Hepatocyte (in vitro differentiated cells): Measurements from ENCODE around the gene TTK. TPM values are rescaled to one million over a fixed set of nuclear protein-coding genes. Genes with fewer than 3 reads are reported as not detected.

ENCODE experiments used
- DNase-seq: peaks from one replicate; pipeline ENCODE4 v3.0.0-alpha.2; 2016; ENCODE audit warnings: low spot score
- H2AFZ ChIP-seq: fragments of 200-600 bp; sonication (generic); 2 replicates; pipeline ENCODE4 v1.6.0; 2016; ENCODE audit warnings: antibody characterized with exemption, mild to moderate bottlenecking
- H3K27ac ChIP-seq: fragments of 200-600 bp; sonication (generic); 2 replicates; pipeline ENCODE4 v1.5.1; 2016; ENCODE audit warnings: mild to moderate bottlenecking
- H3K27me3 ChIP-seq: fragments of 200-600 bp; sonication (generic); 2 replicates; pipeline ENCODE4 v1.6.1; 2016
- H3K36me3 ChIP-seq: fragments of 200-600 bp; sonication (generic); replicated peaks from 2 replicates; pipeline ENCODE4 v1.5.1; 2016; ENCODE audit warnings: low read depth; ENCODE audit not compliant: insufficient read depth
- H3K4me1 ChIP-seq: fragments of 200-600 bp; sonication (generic); 2 replicates; pipeline ENCODE4 v1.5.1; 2016; ENCODE audit warnings: mild to moderate bottlenecking, moderate library complexity; ENCODE audit not compliant: insufficient read depth
- H3K4me2 ChIP-seq: fragments of 200-600 bp; sonication (generic); 2 replicates; pipeline ENCODE4 v1.6.0; 2016
- H3K4me3 ChIP-seq: fragments of 200-600 bp; sonication (generic); 2 replicates; pipeline ENCODE4 v1.5.1; 2016; ENCODE audit warnings: mild to moderate bottlenecking
- H3K79me2 ChIP-seq: fragments of 200-600 bp; sonication (generic); 2 replicates; pipeline ENCODE4 v1.6.0; 2017; ENCODE audit warnings: mild to moderate bottlenecking
- H3K9me2 ChIP-seq: fragments of 200-600 bp; sonication (generic); replicated peaks from 2 replicates; pipeline ENCODE4 v1.6.0; 2017; ENCODE audit warnings: mild to moderate bottlenecking; ENCODE audit not compliant: insufficient read depth
- H3K9me3 ChIP-seq: fragments of 200-600 bp; sonication (generic); 2 replicates; pipeline ENCODE4 v1.5.1; 2016; ENCODE audit warnings: low read depth, mild to moderate bottlenecking
- H4K20me1 ChIP-seq: fragments of 200-600 bp; sonication (generic); 2 replicates; pipeline ENCODE4 v1.6.0; 2016; ENCODE audit warnings: mild to moderate bottlenecking; ENCODE audit not compliant: insufficient read depth, poor library complexity, severe bottlenecking
- CTCF ChIP-seq: fragments of 200-600 bp; sonication (generic); IDR thresholded peaks from 2 replicates; pipeline ENCODE4 v1.5.1; 2016; ENCODE audit warnings: antibody characterized with exemption, mild to moderate bottlenecking; ENCODE audit not compliant: poor library complexity
- EZH2 ChIP-seq: fragments of 200-600 bp; sonication (generic); IDR thresholded peaks from 2 replicates; pipeline ENCODE4 v1.6.1; 2016; ENCODE audit warnings: antibody characterized with exemption, mild to moderate bottlenecking, borderline replicate concordance
- EZH2phosphoT487 ChIP-seq: fragments of 200-600 bp; sonication (generic); IDR thresholded peaks from one replicate; pipeline ENCODE4 v1.6.1; 2018; ENCODE audit warnings: antibody characterized with exemption, mild to moderate bottlenecking, low read depth, moderate library complexity; ENCODE audit not compliant: unreplicated experiment, severe bottlenecking
- WGBS: methylation state at CpG from one replicate; pipeline ENCODE4 v1.1.6; 2016; ENCODE audit warnings: low lambda C conversion rate; ENCODE audit errors: missing lambda C conversion rate; 5-methylcytosine and 5-hydroxymethylcytosine counted together
- polyA plus RNA-seq: library from polyadenylated mRNA; unstranded; fragments of >200 nt; fragmentation: Nextera tagmentation; extraction: Ambion mirVana; gene quantifications from 2 replicates; pipeline ENCODE4 v1.2.1, GENCODE V29; 2016
- total RNA-seq: library from RNA; depleted of rRNA; stranded (reverse); fragments of >200 nt; gene quantifications from 2 replicates; pipeline ENCODE4 v1.2.3, GENCODE V29; 2014

The TTK gene
- total and polyA plus RNA-seq, 2 experiments from 2014 or later = 4.0 to 10.7 TPM

GRCh38 chr6:79993012-79993910, 11.2 kb upstream of the TTK start:
- Histone ChIP-seq H2AFZ (no peak overlapping the region), H3K9me2 (no peaks in the 10 kb centered on the region), H3K79me2 (no peaks in the 10 kb centered on the region), H3K36me3 (no peaks in the 10 kb centered on the region), H3K9me3 (no peaks in the 10 kb centered on the region), H3K4me1 (no peaks in the 10 kb centered on the region), H4K20me1 (no peaks in the 10 kb centered on the region), H3K27ac (no peak overlapping the region), H3K4me3 (no peak overlapping the region), H3K27me3 (no peaks in the 10 kb centered on the region), H3K4me2 (no peak overlapping the region)
- DNase-seq = no peak
- WGBS = 53% methylated on average over 2 of the region's 2 CpGs
- TF ChIP-seq EZH2 = no peak
- TF ChIP-seq CTCF = no peak
- no peak for TF ChIP-seq EZH2phosphoT487

- Histone ChIP-seq H2AFZ (no peak overlapping the region), H3K4me2 (no peak overlapping the region)
Observed at GRCh38 chr6:79993911-79994309, 10.5 kb upstream of the TTK start.

GRCh38 chr6:79997728-79998127, 6.7 kb upstream of the TTK start:
- DNase-seq = no peak
- Histone ChIP-seq H3K4me2 (no peak overlapping the region), H3K9me3 (no peaks in the 10 kb centered on the region), H4K20me1 (no peaks in the 10 kb centered on the region), H3K27me3 (peaks cover 3% of the 10 kb centered on the region), H3K79me2 (no peaks in the 10 kb centered on the region), H3K4me1 (no peaks in the 10 kb centered on the region), H3K27ac (no peak overlapping the region), H3K36me3 (no peaks in the 10 kb centered on the region), H3K4me3 (no peak overlapping the region), H2AFZ (no peak overlapping the region), H3K9me2 (no peaks in the 10 kb centered on the region)
- TF ChIP-seq EZH2 (no peak), EZH2phosphoT487 (no peak), CTCF (no peak)
- 74% methylated on average over 1 of the region's 1 CpG for WGBS

More at GRCh38 chr6:79993911-79994309, 10.5 kb upstream of the TTK start:
- Histone ChIP-seq H3K4me1 (no peaks in the 10 kb centered on the region), H3K79me2 (no peaks in the 10 kb centered on the region), H4K20me1 (no peaks in the 10 kb centered on the region), H3K9me3 (no peaks in the 10 kb centered on the region), H3K9me2 (no peaks in the 10 kb centered on the region), H3K36me3 (no peaks in the 10 kb centered on the region), H3K27ac (no peak overlapping the region), H3K4me3 (no peak overlapping the region), H3K27me3 (peaks cover 2% of the 10 kb centered on the region)
- no peak for DNase-seq
- TF ChIP-seq EZH2phosphoT487 = no peak
- no peak for TF ChIP-seq EZH2
- TF ChIP-seq CTCF = no peak
